ENCODE measurements around the gene ALDH8A1.

ALDH8A1 gene

GRCh38 chr6:134870677-134871498 lies 79.0 kb downstream of the ALDH8A1 start:
- peak; percentile 28 for DNase-seq (ENCODE audit: low spot score)

GRCh38 chr6:134868812-134869211 lies 81.1 kb downstream of the ALDH8A1 start:
- no peak for DNase-seq (ENCODE audit: low spot score)
